Measurements from ENCODE around the gene ZRANB1.

Gene ZRANB1

GRCh38 chr10:125016611-125017202 is 74.8 kb downstream of the ZRANB1 start:
- no peak overlapping the region for H3K4me3 ChIP-seq (ENCODE audit: low read depth, low read length)
- no peak for TF ChIP-seq CTCF (IDR thresholded peaks at IDR 0.05; ENCODE audit: low read depth, low read length)

GRCh38 chr10:125017547-125018298 is 75.8 kb downstream of the ZRANB1 start:
- H3K4me3 ChIP-seq (ENCODE audit: low read depth, low read length): no peak overlapping the region
- no peak for TF ChIP-seq CTCF (IDR thresholded peaks at IDR 0.05; ENCODE audit: low read depth, low read length)

- no peak for TF ChIP-seq CTCF (IDR thresholded peaks at IDR 0.05; ENCODE audit: low read depth, low read length)
- H3K4me3 ChIP-seq (ENCODE audit: low read depth, low read length): no peak overlapping the region
These were observed 76.7 kb downstream of the ZRANB1 start for GRCh38 chr10:125018576-125019143.

GRCh38 chr10:125020386-125020785 is 78.5 kb downstream of the ZRANB1 start:
- no peak overlapping the region for H3K4me3 ChIP-seq (ENCODE audit: low read depth, low read length)
- no peak for TF ChIP-seq CTCF (IDR thresholded peaks at IDR 0.05; ENCODE audit: low read depth, low read length)

GRCh38 chr10:125020871-125021270 is 78.9 kb downstream of the ZRANB1 start:
- no peak overlapping the region for H3K4me3 ChIP-seq (ENCODE audit: low read depth, low read length)
- TF ChIP-seq CTCF (IDR thresholded peaks at IDR 0.05; ENCODE audit: low read depth, low read length): no peak

GRCh38 chr10:125021686-125022344 is 79.9 kb downstream of the ZRANB1 start:
- H3K4me3 ChIP-seq (ENCODE audit: low read depth, low read length): no peak overlapping the region

More at GRCh38 chr10:125021686-125022344, 79.9 kb downstream of the ZRANB1 start:
- TF ChIP-seq CTCF (IDR thresholded peaks at IDR 0.05; ENCODE audit: low read depth, low read length): no peak

Measured in WI38 (cell line).